SW480 (cell line): ENCODE data around the gene CPXM2.
A peak's percentile ranks its signal among the peaks of the same experiment; 100 is the strongest.

Experiments used
- DNase-seq: peaks from one replicate; pipeline ENCODE4 v3.0.0-alpha.2; 2016; ENCODE audit warnings: low spot score

Gene CPXM2

GRCh38 chr10:123847686-123848432 is 43.7 kb downstream of the CPXM2 start:
- DNase-seq: peak; percentile 38

GRCh38 chr10:123843835-123844234 is 47.8 kb downstream of the CPXM2 start:
- no peak for DNase-seq

- DNase-seq: no peak
Measured at GRCh38 chr10:123842692-123843385, 48.8 kb downstream of the CPXM2 start.

DNA sequence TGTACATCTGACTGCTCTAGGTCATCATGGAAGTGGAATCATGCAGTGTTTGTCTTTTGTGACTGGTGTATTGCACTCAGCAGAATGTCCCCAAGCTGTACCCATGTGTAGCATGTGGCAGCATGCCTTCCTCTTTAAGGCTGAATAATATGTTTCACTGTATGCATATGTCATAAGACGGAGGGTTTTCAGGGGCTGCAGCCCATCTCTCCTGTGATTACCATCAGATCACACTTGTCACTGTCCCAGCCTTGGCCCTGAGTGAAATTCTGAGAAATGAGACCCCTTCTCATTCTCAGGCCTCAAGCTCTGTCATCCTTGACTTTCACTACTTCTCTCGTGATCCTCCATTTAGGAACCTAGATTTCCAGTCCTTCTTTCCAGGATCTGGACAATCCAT is 50.0 kb downstream of the CPXM2 start:
- no peak for DNase-seq

DNA sequence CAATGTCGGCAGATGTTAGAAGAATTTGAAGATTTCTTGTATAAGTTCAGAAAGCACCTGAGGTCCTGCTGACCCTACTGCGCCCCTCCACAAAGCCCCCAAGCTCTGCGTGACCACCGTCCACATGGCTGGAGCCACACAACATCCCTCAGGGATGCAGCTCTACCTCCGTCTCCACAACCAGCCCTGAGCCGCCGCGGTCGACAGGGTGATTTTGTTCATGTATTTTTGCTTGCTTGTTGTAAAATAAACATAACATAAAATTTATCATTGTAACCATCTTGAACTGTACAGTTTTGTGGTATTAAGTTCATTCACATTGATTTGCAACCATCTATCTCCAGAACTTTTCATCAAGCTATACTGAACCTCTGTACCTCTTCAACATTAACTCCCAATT is 50.5 kb downstream of the CPXM2 start:
- DNase-seq: no peak

GRCh38 chr10:123840714-123841113 is 50.9 kb downstream of the CPXM2 start:
- DNase-seq: no peak

DNA sequence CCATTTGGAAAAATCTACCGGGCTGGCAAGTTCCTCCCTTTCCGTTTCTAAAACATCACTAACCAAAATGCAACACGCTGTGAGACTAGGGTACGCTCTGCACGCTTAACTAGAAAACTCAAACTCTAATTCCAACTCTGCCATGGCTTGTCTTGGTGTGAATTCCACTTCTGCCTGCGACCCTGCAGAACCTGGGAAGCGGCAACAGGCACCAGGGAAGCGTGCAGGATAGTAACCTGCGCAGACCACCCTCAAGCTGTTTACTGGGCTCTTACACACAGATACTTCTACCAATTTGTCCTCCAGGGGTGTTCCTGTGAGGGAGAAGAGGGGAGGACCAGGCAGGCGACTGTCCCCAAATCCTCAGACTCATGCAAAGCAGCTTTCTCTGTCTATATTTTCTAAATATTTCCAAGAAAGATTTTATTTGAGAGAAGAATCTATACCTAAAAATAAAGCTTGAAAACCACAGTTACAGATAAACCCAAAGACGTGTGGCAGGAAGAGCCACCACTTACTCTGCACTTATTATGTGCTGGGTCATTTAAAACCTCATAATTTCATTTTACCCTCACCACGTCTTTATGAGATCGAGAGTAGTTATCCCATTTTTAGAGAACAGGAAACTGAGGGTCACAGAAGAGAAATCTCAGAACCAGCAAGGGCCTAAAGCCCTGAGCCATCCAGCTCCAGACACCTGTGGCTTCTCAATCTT is 52.9 kb downstream of the CPXM2 start:
- DNase-seq: no peak

DNA sequence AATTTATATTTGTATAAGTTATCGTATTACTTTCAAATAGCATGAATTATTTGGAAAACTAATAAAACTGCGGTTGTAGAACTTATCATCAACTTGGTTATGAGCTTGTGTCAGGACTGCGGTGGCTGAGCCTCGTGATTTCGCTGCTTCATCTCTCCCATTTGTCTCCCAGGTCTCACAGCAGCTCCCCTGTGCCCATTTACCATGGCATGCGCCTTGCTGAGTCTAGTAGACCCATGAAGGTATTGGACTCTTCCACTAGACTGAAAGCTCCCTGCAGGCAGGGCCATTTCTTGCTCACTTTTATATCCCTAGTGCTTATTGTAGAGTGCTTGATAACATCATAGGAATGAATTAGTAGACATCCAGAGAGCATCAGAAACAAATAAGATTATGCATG is 53.9 kb downstream of the CPXM2 start:
- DNase-seq: no peak

GRCh38 chr10:123836418-123837145 is 55.0 kb downstream of the CPXM2 start:
- DNase-seq: no peak

DNA sequence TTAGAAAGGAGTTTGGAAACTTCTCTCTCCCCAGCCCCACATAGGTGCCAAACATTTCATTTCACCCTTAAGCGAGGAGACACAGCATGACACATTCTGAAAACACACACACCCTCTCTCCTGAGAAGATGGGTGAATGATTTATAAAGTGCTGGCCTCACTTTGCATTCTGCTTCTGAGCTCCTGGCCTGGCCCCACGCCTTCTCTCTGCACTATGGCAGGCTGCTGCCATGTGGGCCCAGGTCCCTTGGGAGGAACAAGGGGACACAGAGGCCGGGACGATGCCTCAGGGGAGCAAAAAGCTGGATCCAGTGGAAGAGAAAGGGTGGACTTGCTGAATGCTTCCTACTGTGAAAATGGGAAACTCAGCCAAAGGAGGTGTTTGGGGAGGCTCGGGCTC is 56.0 kb downstream of the CPXM2 start:
- DNase-seq: no peak

GRCh38 chr10:123833170-123833850 is 58.3 kb downstream of the CPXM2 start:
- DNase-seq: no peak

GRCh38 chr10:123831259-123831658 is 60.3 kb downstream of the CPXM2 start:
- peak; percentile 16 for DNase-seq

DNA sequence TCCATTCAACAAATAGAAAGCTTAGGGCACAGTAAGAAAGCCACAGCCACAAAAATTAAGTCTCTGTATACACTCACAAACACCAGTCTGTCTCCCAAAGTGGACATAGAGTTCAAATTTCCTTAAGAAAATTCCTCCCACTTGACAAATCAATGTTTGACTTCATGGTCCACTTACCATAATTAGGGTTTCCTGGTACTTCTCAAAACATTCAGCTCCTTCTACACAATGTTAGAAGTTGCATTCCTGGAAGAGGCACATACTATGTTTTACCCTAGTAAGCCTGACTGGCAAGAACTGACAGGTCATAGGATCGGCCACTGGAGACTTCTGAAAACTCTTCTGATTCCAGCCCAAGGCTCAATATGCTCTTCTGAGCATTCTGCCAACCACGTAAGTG is 70.5 kb downstream of the CPXM2 start:
- DNase-seq: no peak

DNA sequence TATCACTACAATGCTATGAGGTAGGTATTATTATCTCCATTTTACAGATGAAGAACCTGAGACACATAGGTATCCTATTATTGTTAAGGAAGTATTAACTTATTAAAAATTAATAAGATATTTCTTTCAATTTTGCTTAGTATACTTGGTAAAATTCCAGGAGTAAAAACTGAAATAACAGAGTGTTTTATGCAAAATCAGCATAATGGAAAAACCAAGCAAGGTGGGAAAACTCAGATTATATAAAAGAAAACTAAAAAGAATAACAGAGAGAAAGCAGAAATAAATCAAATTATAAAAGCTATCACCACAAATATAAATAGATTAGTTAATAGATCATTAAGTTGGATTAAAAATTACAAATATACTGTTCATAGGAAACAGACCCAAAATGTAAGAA is 82.0 kb downstream of the CPXM2 start:
- DNase-seq: no peak

GRCh38 chr10:123808906-123809305 is 82.7 kb downstream of the CPXM2 start:
- DNase-seq: peak; percentile 64

- no peak for DNase-seq
Measured at GRCh38 chr10:123808286-123808685, 83.3 kb downstream of the CPXM2 start.

DNA sequence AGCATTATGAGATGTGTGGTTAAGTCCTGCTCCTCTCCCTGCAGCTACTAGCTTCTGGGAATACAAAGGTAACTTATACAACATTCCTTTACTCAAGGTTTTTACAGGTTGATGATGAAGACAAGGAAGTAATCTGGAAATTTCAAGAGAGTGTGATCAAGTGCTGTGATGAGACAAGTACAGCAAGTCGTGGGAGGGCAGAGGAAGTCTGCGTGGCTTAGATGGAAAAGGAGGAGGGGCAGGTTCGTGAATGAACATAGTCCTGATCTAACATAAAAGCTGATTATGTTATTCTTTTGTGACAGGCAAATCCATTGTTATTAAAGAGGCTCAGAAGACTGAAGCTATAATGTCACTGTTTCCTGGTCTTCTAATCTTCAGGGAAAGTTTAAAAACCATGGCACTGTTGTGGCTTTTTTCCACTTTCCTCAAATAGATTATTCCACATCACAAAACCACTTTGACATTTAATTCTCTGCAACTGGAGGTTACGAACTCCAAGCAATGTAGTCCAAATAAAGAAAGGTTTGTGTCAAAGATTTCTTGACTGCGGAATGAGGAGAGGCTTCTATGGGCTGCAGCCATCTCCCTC is 84.1 kb downstream of the CPXM2 start:
- DNase-seq: no peak

GRCh38 chr10:123804716-123805115 is 86.9 kb downstream of the CPXM2 start:
- DNase-seq: no peak

DNA sequence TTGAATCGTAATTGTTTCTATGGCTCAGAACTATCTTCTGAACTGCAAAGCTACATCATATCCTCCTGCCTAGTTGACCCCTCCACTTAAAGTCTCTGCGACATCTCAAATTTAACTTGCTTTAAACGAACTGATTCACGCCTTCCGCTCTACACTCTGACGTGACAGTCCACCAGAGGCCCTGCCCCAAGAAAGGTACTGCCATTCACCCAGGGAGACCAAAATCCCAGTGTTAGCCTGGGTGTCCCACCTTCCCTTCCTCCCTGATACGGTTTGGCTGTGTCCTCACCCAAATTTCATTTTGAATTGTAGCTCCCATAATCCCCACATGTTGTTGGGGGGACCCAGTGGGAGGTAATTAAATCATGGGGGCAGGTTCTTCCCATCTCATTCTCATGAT is 90.8 kb downstream of the CPXM2 start:
- no peak for DNase-seq

- DNase-seq: no peak
Measured at GRCh38 chr10:123800289-123800688, 91.3 kb downstream of the CPXM2 start.

- DNase-seq: no peak
Measured at GRCh38 chr10:123798856-123799255, 92.8 kb downstream of the CPXM2 start.
